COR-L47 (cell line): ENCODE measurements around the gene PRRC2B.
"Not testable (repeated sequence)": the region's sequence is repeated elsewhere in the genome, so short reads cannot be mapped to it uniquely, and the experiment has no call there.

Experiments
- DNase-seq: peaks from one replicate; lab custom pipeline; 2025; lab: John Stamatoyannopoulos, UW

The PRRC2B gene

GRCh38 chr9:131436376-131436775 is 42.5 kb downstream of the PRRC2B start:
- no peak for DNase-seq

- DNase-seq, result no peak
Observed at GRCh38 chr9:131436865-131437271, 43.0 kb downstream of the PRRC2B start.

- no peak for DNase-seq
Observed at GRCh38 chr9:131438190-131438589, 44.3 kb downstream of the PRRC2B start.

- DNase-seq, result no peak
Observed at GRCh38 chr9:131439224-131439623, 45.3 kb downstream of the PRRC2B start.

- no peak for DNase-seq
Observed at GRCh38 chr9:131441441-131441840, 47.6 kb downstream of the PRRC2B start.

- no peak for DNase-seq
Observed at GRCh38 chr9:131442351-131442750, 48.5 kb downstream of the PRRC2B start.

- no peak for DNase-seq
Observed at GRCh38 chr9:131443648-131444047, 49.8 kb downstream of the PRRC2B start.

- DNase-seq, result no peak
Observed at GRCh38 chr9:131446276-131446675, 52.4 kb downstream of the PRRC2B start.

- no peak for DNase-seq
Observed at GRCh38 chr9:131447148-131447547, 53.3 kb downstream of the PRRC2B start.

- DNase-seq, result no peak
Observed at GRCh38 chr9:131447600-131447999, 53.7 kb downstream of the PRRC2B start.

- DNase-seq, result no peak
Observed at GRCh38 chr9:131448818-131449217, 54.9 kb downstream of the PRRC2B start.

- DNase-seq, result no peak
Observed at GRCh38 chr9:131449276-131449675, 55.4 kb downstream of the PRRC2B start.

- DNase-seq, result no peak
Observed at GRCh38 chr9:131454028-131454427, 60.1 kb downstream of the PRRC2B start.

GRCh38 chr9:131455655-131456054 is 61.8 kb downstream of the PRRC2B start:
- DNase-seq, result not testable (repeated sequence)

GRCh38 chr9:131457746-131458145 is 63.9 kb downstream of the PRRC2B start:
- no peak for DNase-seq

GRCh38 chr9:131459056-131459455 is 65.2 kb downstream of the PRRC2B start:
- no peak for DNase-seq

GRCh38 chr9:131461166-131461565 is 67.3 kb downstream of the PRRC2B start:
- no peak for DNase-seq

- DNase-seq, result no peak
Observed at GRCh38 chr9:131464354-131465000, 70.6 kb downstream of the PRRC2B start.

GRCh38 chr9:131465401-131465800 is 71.5 kb downstream of the PRRC2B start:
- DNase-seq, result no peak

- DNase-seq, result no peak
Observed at GRCh38 chr9:131467214-131467935, 73.5 kb downstream of the PRRC2B start.

GRCh38 chr9:131468031-131468430 is 74.1 kb downstream of the PRRC2B start:
- no peak for DNase-seq

- DNase-seq, result no peak
Observed at GRCh38 chr9:131469356-131469755, 75.5 kb downstream of the PRRC2B start.

GRCh38 chr9:131469951-131470350 is 76.1 kb downstream of the PRRC2B start:
- DNase-seq, result no peak

GRCh38 chr9:131470581-131470991 is 76.7 kb downstream of the PRRC2B start:
- DNase-seq, result no peak
